Muscle layer of colon (tissue), 2 donors: ENCODE data around the gene CGREF1.

Experiments
- H3K27ac ChIP-seq: one replicate; pipeline ENCODE4 v1.7.0; 2013; ENCODE audit warnings: low read depth, mild to moderate bottlenecking, low read length, moderate library complexity
- H3K27me3 ChIP-seq, 2 donors: one replicate each; pipeline ENCODE4 v1.7.0; 2013; ENCODE audit warnings: low read length in 2 of 2, mild to moderate bottlenecking in 2 of 2; ENCODE audit not compliant: insufficient read depth in 2 of 2, control insufficient read depth in 1 of 2
- H3K36me3 ChIP-seq: one replicate; pipeline ENCODE4 v1.7.0; 2013; ENCODE audit warnings: mild to moderate bottlenecking, low read length; ENCODE audit not compliant: insufficient read depth
- H3K4me1 ChIP-seq: one replicate; pipeline ENCODE4 v1.7.0; 2013; ENCODE audit warnings: mild to moderate bottlenecking, low read length; ENCODE audit not compliant: insufficient read depth
- H3K4me3 ChIP-seq, 2 donors: one replicate each; pipeline ENCODE4 v1.7.0; 2013; ENCODE audit warnings: low read length in 2 of 2, low read depth in 1 of 2, mild to moderate bottlenecking in 1 of 2, moderate library complexity in 1 of 2
- H3K9ac ChIP-seq: one replicate; pipeline ENCODE4 v1.7.0; 2013; ENCODE audit warnings: low read length
- H3K9me3 ChIP-seq: one replicate; pipeline ENCODE4 v1.7.0; 2013; ENCODE audit warnings: mild to moderate bottlenecking, low read length
- donor health status: abdominal sarcoma.
- donor health status: Adenocarcinoma of cecum.

CGREF1 gene

DNA sequence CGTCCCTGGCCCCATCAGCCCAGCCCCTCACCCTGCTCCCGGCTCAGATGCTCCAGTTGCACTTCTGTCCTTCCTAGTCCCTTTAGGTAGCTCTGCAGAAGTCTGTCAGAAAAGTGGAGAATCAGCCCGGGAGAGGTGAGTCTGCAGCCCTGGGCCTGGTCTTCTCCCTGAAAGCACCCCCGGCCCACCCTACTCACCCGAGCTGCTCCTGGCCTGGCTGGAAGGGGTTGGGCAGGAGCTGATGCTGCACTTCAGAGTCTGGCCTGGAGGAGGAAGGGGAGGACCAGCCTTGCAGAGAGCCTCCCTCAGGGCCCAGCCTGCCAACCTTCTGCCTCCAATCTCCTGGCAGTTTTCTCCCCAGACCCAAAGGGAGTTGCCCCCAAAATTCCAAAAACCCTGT is 16.6 kb downstream of the CGREF1 start:
- H3K27ac ChIP-seq: no peak overlapping the region
- H3K9me3 ChIP-seq: no peaks in the 10 kb centered on the region
- H3K36me3 ChIP-seq: no peaks in the 10 kb centered on the region
- H3K9ac ChIP-seq: no peak overlapping the region
- no peak overlapping the region for H3K4me3 ChIP-seq
- H3K27me3 ChIP-seq: no peaks in the 10 kb centered on the region
- H3K4me1 ChIP-seq: no peaks in the 10 kb centered on the region

DNA sequence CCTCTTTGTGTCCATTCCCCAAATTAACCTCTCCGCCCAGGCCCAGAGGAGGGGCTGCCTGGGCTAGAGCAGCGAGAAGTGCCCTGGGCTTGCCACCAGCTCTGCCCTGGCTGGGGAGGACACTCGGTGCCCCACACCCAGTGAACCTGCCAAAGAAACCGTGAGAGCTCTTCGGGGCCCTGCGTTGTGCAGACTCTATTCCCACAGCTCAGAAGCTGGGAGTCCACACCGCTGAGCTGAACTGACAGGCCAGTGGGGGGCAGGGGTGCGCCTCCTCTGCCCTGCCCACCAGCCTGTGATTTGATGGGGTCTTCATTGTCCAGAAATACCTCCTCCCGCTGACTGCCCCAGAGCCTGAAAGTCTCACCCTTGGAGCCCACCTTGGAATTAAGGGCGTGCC is 18.9 kb downstream of the CGREF1 start:
- no peak overlapping the region for H3K9ac ChIP-seq
- H3K36me3 ChIP-seq: no peaks in the 10 kb centered on the region
- no peak overlapping the region for H3K4me3 ChIP-seq
- no peaks in the 10 kb centered on the region for H3K27me3 ChIP-seq
- H3K9me3 ChIP-seq: no peaks in the 10 kb centered on the region
- H3K4me1 ChIP-seq: peaks cover 9% of the 10 kb centered on the region
- no peak overlapping the region for H3K27ac ChIP-seq

- Histone ChIP-seq H3K36me3 (no peaks in the 10 kb centered on the region), H3K27ac (no peak overlapping the region), H3K27me3 (no peaks in the 10 kb centered on the region), H3K9ac (no peak overlapping the region), H3K4me3 (no peak overlapping the region), H3K4me1 (peaks cover 9% of the 10 kb centered on the region), H3K9me3 (no peaks in the 10 kb centered on the region)
These were observed 19.5 kb downstream of the CGREF1 start for GRCh38 chr2:27099334-27099955.

- H3K27ac ChIP-seq: no peak overlapping the region
- no peaks in the 10 kb centered on the region for H3K27me3 ChIP-seq
- H3K9ac ChIP-seq: no peak overlapping the region
- H3K4me1 ChIP-seq: peaks cover 9% of the 10 kb centered on the region
- no peak overlapping the region for H3K4me3 ChIP-seq
- H3K36me3 ChIP-seq: no peaks in the 10 kb centered on the region
- H3K9me3 ChIP-seq: no peaks in the 10 kb centered on the region
These were observed 21.6 kb downstream of the CGREF1 start for GRCh38 chr2:27097341-27097740.

DNA sequence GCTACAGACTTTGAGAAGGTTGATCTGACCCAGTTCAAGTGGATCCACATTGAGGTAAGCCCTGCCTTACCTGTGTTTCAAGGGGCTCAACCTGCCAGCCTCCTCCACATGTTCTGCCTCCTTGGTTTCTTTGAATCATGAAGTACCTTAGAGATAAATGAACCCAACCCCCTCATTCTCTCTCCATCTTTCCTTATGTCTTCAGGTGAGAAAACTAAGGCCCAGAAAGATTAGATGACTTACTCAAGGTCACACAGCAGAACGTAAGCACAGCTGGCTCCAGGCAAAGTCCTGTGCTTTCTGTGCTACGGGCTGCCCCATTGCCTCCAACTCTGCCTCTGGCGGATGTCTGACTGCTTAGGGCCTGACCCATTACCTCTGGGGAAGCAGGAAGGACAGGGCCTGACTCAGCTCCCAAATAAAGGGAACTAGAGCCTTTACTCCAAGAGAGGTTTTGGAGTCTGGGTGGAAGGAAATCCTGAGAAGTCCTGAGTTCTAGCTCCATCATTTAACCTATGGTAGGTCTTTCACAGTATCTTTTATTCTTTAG is 22.1 kb downstream of the CGREF1 start:
- H3K36me3 ChIP-seq: no peaks in the 10 kb centered on the region
- H3K9ac ChIP-seq: no peak overlapping the region
- no peaks in the 10 kb centered on the region for H3K27me3 ChIP-seq
- no peak overlapping the region for H3K27ac ChIP-seq
- H3K9me3 ChIP-seq: no peaks in the 10 kb centered on the region
- H3K4me3 ChIP-seq: peak overlapping the region in 1 of 2 donors; percentile 58
- H3K4me1 ChIP-seq: peaks cover 9% of the 10 kb centered on the region

- Histone ChIP-seq H3K27me3 (no peaks in the 10 kb centered on the region), H3K4me1 (peaks cover 9% of the 10 kb centered on the region), H3K27ac (no peak overlapping the region), H3K36me3 (no peaks in the 10 kb centered on the region), H3K9ac (no peak overlapping the region), H3K9me3 (no peaks in the 10 kb centered on the region), H3K4me3 (peak overlapping the region; percentile 20 to 58)
These were observed 22.9 kb downstream of the CGREF1 start for GRCh38 chr2:27095745-27096651.

DNA sequence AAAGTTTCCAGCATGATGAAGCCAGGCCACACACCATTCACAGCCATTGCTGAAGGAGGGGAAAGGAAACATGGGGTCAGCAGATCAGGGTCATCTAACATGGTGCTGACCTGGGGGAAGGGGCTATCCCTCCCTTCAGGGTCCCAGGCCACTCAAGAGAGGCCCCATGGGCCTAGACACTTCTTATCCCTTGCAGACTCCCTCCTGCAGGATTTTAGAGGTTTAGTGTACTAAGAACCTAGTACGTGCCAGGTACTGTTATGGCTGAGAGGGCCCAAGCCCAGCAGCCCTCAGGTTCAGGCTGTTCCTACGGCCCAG is 23.5 kb downstream of the CGREF1 start:
- H3K4me1 ChIP-seq: peaks cover 9% of the 10 kb centered on the region
- no peaks in the 10 kb centered on the region for H3K36me3 ChIP-seq
- no peak overlapping the region for H3K27ac ChIP-seq
- no peaks in the 10 kb centered on the region for H3K9me3 ChIP-seq
- no peak overlapping the region for H3K9ac ChIP-seq
- no peaks in the 10 kb centered on the region for H3K27me3 ChIP-seq
- no peak overlapping the region for H3K4me3 ChIP-seq

GRCh38 chr2:27094353-27094984 is 24.5 kb downstream of the CGREF1 start:
- no peak overlapping the region for H3K9ac ChIP-seq
- no peak overlapping the region for H3K4me3 ChIP-seq
- H3K27me3 ChIP-seq: no peaks in the 10 kb centered on the region
- H3K36me3 ChIP-seq: no peaks in the 10 kb centered on the region
- peaks cover 9% of the 10 kb centered on the region for H3K4me1 ChIP-seq
- no peak overlapping the region for H3K27ac ChIP-seq
- H3K9me3 ChIP-seq: no peaks in the 10 kb centered on the region

DNA sequence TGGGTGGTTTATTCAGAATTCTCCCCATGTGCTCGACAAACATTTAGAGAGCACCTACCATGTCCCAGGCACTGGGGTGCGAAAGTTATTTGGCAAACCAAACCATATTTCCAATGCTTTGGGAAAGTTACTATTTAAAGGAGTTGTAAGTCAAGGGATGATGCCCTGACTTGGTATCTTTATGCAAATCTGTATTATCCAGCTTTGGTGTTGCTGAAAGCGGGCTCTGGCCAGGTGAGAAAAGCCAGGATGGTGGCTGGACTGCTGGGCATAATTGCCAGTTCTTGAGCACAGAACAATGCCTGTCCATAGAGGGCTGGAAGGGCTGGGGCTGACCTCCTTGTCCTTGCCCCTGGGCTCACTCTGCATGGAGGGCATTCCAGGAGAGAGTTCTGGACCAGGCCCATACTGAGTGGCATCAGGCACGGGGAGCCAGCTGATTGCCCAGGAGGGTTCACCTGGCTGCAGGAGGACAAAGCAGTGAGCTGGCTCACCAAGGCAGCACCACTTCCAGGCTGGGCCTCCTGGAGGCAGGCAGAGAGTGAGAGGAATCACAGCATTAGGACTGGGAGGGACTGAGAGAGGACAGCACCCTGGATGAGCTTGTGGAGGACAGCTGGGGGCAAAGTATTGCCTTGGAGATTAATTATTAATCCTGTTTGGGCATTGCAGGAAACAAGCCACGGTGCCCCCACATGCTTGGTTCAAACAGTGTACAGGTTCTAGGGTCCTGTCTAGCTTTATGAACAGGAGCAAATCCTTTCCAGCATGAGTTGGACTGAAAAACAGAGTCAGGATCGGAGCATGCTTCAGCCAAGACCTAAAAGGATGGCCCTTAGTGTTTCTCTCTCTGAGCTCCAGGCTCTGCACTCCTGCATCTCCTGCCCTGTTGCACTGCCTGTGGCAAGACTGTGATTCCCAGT is 25.2 kb downstream of the CGREF1 start:
- no peaks in the 10 kb centered on the region for H3K36me3 ChIP-seq
- peaks cover 9% of the 10 kb centered on the region for H3K4me1 ChIP-seq
- H3K4me3 ChIP-seq: no peak overlapping the region
- H3K9ac ChIP-seq: no peak overlapping the region
- H3K9me3 ChIP-seq: no peaks in the 10 kb centered on the region
- H3K27ac ChIP-seq: no peak overlapping the region
- no peaks in the 10 kb centered on the region for H3K27me3 ChIP-seq

- H3K9me3 ChIP-seq: no peaks in the 10 kb centered on the region
- H3K27ac ChIP-seq: no peak overlapping the region
- H3K4me1 ChIP-seq: peaks cover 9% of the 10 kb centered on the region
- no peaks in the 10 kb centered on the region for H3K27me3 ChIP-seq
- no peak overlapping the region for H3K4me3 ChIP-seq
- H3K9ac ChIP-seq: no peak overlapping the region
- no peaks in the 10 kb centered on the region for H3K36me3 ChIP-seq
These were observed 26.1 kb downstream of the CGREF1 start for GRCh38 chr2:27092696-27093429.
